Raji (cell line): ENCODE data around the gene PLEKHA4.

Experiments
- POLR2A ChIP-seq: IDR thresholded peaks from 2 replicates; pipeline ENCODE4 v1.6.1; 2011; ENCODE audit warnings: low read depth, low read length, control low read depth; ENCODE audit not compliant: insufficient read depth

Gene PLEKHA4

GRCh38 chr19:48870048-48870447 is 1.6 kb upstream of the PLEKHA4 start:
- no peak for TF ChIP-seq POLR2A

- TF ChIP-seq POLR2A = no peak
Measured at GRCh38 chr19:48867746-48868113, 687 bp downstream of the PLEKHA4 start.

GRCh38 chr19:48867123-48867745 is 1.2 kb downstream of the PLEKHA4 start:
- TF ChIP-seq POLR2A = no peak

- no peak for TF ChIP-seq POLR2A
Measured at GRCh38 chr19:48866692-48867091, 1.7 kb downstream of the PLEKHA4 start.

GRCh38 chr19:48862827-48863226 is 5.6 kb downstream of the PLEKHA4 start:
- TF ChIP-seq POLR2A = no peak

- no peak for TF ChIP-seq POLR2A
Measured at GRCh38 chr19:48861313-48861712, 7.1 kb downstream of the PLEKHA4 start.

GRCh38 chr19:48859711-48860572 is 8.5 kb downstream of the PLEKHA4 start:
- TF ChIP-seq POLR2A = no peak

- no peak for TF ChIP-seq POLR2A
Measured at GRCh38 chr19:48858984-48859710, 9.3 kb downstream of the PLEKHA4 start.

- no peak for TF ChIP-seq POLR2A
Measured at GRCh38 chr19:48856921-48857320, 11.5 kb downstream of the PLEKHA4 start.

GRCh38 chr19:48854103-48854502 is 14.3 kb downstream of the PLEKHA4 start:
- no peak for TF ChIP-seq POLR2A

- no peak for TF ChIP-seq POLR2A
Measured at GRCh38 chr19:48853483-48853882, 14.9 kb downstream of the PLEKHA4 start.

GRCh38 chr19:48852292-48852691 is 16.1 kb downstream of the PLEKHA4 start:
- TF ChIP-seq POLR2A = no peak

- TF ChIP-seq POLR2A = no peak
Measured at GRCh38 chr19:48845384-48845783, 23.0 kb downstream of the PLEKHA4 start.

- no peak for TF ChIP-seq POLR2A
Measured at GRCh38 chr19:48844472-48844871, 23.9 kb downstream of the PLEKHA4 start.

- TF ChIP-seq POLR2A = no peak
Measured at GRCh38 chr19:48842789-48843162, 25.6 kb downstream of the PLEKHA4 start.

- no peak for TF ChIP-seq POLR2A
Measured at GRCh38 chr19:48841571-48841970, 26.8 kb downstream of the PLEKHA4 start.
